ACC112 (cell line): ENCODE measurements around the gene BAIAP2L2.
"Not testable (repeated sequence)": the region's sequence is repeated elsewhere in the genome, so short reads cannot be mapped to it uniquely, and the experiment has no call there.

Experiments
- H2AFZ ChIP-seq: fragments of 200-600 bp; sonication (generic); one replicate; pipeline ENCODE4 v1.6.0; 2017; ENCODE audit warnings: antibody characterized with exemption, low read length; ENCODE audit not compliant: unreplicated experiment
- H3K27ac ChIP-seq: fragments of 200-600 bp; sonication (generic); 2 replicates; pipeline ENCODE4 v1.5.1; 2014; ENCODE audit warnings: low read depth, mild to moderate bottlenecking, antibody characterized with exemption, low read length, moderate library complexity
- H3K27me3 ChIP-seq: fragments of 200-600 bp; sonication (generic); 2 replicates; pipeline ENCODE4 v1.6.1; 2014; ENCODE audit warnings: mild to moderate bottlenecking, antibody characterized with exemption, low read length, moderate library complexity, mixed read lengths; ENCODE audit not compliant: insufficient read depth
- H3K36me3 ChIP-seq: fragments of 200-600 bp; sonication (generic); 2 replicates; pipeline ENCODE4 v1.6.1; 2016; ENCODE audit warnings: mild to moderate bottlenecking, antibody characterized with exemption, low read length, moderate library complexity, mixed read lengths; ENCODE audit not compliant: insufficient read depth
- H3K4me1 ChIP-seq: fragments of 200-600 bp; sonication (generic); one replicate; pipeline ENCODE4 v1.6.1; 2016; ENCODE audit warnings: low read length, mixed read lengths; ENCODE audit not compliant: insufficient read depth, unreplicated experiment, control insufficient read depth
- H3K4me3 ChIP-seq: fragments of 200-600 bp; sonication (generic); 2 replicates; pipeline ENCODE4 v1.5.1; 2014; ENCODE audit warnings: mild to moderate bottlenecking, low read depth, low read length
- H3K79me2 ChIP-seq: fragments of 200-600 bp; sonication (generic); one replicate; pipeline ENCODE4 v1.6.0; 2016; ENCODE audit warnings: low read length; ENCODE audit not compliant: control insufficient read depth, unreplicated experiment, insufficient read depth

Gene BAIAP2L2, protein sequence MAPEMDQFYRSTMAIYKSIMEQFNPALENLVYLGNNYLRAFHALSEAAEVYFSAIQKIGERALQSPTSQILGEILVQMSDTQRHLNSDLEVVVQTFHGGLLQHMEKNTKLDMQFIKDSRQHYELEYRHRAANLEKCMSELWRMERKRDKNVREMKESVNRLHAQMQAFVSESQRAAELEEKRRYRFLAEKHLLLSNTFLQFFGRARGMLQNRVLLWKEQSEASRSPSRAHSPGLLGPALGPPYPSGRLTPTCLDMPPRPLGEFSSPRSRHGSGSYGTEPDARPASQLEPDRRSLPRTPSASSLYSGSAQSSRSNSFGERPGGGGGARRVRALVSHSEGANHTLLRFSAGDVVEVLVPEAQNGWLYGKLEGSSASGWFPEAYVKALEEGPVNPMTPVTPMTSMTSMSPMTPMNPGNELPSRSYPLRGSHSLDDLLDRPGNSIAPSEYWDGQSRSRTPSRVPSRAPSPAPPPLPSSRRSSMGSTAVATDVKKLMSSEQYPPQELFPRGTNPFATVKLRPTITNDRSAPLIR

DNA sequence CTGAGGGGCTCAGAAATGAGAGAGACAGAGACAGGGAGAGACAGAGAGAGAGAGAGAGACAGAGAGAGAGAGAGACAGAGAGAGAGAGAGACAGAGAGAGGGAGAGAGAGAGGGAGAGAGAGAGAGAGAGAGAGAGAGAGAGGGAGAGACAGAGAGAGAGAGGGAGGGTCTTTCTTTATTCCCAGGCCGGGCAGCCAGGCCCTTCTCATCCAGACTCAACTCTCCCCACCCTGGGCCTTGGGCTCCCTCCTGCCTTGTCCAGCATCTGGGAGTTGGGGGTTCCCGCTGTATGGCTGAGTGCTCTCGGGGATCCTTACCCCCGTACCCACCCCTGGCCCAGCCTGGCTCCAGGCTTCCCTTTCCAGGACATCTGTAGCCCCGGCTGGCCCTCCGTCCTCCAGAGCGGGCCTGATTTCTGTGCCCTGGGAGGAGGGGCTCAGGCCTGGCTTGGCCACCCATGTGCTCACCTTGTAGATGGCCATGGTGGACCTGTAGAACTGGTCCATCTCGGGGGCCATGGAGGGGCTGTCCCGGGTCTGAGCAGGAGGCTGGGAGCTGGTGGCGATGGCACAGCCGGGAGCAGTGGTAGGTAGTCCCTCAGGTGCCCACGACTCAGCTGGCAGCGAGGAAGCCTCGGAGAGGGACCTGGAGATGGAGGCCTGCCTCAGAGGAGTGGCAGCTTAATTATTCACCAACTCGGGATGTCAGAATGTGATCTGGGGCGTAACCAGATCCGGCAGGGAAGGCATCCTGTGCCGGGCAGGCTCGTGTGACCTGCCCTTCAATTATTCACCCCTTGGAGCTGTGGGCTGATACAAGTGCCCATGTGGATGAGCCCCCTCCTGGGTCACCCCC lies at the start of gene BAIAP2L2:
BAIAP2L2 (minus strand) TSS at position 677 of the 855 bp plus-strand sequence; CDS start at position 518, 159 bp downstream.
- Histone ChIP-seq H3K4me1 (no peaks in the 10 kb centered on the region), H3K27ac (no peak within 1 kb of the TSS), H3K36me3 (no peaks in the 10 kb centered on the region), H2AFZ (no peak within 1 kb of the TSS), H3K27me3 (no peaks in the 10 kb centered on the region), H3K4me3 (no peak within 1 kb of the TSS), H3K79me2 (no peaks in the 10 kb centered on the region)

DNA sequence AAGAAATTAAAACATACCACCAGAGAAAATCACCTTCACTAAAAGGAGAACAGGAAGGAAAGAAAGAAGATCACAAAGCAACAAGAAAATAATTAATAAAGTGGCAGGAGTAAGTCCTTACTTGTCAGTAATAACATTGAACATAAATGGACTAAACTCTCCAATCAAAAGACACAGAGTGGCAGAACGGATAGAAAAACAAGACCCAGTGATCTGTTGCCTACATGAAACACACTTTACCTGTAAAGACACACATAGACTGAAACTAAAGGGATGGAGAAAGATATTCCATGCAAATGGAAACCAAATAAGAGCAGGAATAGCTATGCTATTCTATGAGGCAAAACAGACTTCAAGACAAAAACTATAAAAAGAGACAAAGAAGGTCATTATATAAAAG lies 45.2 kb upstream of the BAIAP2L2 start:
- H3K36me3 ChIP-seq: no peaks in the 10 kb centered on the region
- no peaks in the 10 kb centered on the region for H3K79me2 ChIP-seq
- no peak overlapping the region for H3K27ac ChIP-seq
- no peaks in the 10 kb centered on the region for H3K4me1 ChIP-seq
- H3K27me3 ChIP-seq: no peaks in the 10 kb centered on the region
- H3K4me3 ChIP-seq: no peak overlapping the region
- H2AFZ ChIP-seq: no peak overlapping the region

DNA sequence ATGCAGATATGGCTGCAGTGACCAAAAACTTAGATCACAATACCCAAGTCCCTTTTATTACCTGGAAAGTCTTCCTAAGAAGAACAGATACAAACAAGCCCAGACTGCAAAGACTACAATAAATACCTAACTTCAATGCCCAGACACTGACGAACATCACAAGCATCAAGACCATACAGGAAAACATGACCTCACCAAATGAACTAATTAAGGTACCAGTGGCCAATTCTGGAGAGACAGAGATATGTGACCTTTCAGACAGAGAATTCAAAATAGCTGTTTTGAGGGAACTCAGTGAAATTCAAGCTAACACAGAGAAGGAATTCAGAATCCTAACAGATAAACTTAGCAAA lies 44.1 kb upstream of the BAIAP2L2 start:
- not testable (repeated sequence) for H3K27ac ChIP-seq, H3K79me2 ChIP-seq, H2AFZ ChIP-seq, H3K27me3 ChIP-seq, H3K36me3 ChIP-seq, H3K4me1 ChIP-seq, H3K4me3 ChIP-seq

DNA sequence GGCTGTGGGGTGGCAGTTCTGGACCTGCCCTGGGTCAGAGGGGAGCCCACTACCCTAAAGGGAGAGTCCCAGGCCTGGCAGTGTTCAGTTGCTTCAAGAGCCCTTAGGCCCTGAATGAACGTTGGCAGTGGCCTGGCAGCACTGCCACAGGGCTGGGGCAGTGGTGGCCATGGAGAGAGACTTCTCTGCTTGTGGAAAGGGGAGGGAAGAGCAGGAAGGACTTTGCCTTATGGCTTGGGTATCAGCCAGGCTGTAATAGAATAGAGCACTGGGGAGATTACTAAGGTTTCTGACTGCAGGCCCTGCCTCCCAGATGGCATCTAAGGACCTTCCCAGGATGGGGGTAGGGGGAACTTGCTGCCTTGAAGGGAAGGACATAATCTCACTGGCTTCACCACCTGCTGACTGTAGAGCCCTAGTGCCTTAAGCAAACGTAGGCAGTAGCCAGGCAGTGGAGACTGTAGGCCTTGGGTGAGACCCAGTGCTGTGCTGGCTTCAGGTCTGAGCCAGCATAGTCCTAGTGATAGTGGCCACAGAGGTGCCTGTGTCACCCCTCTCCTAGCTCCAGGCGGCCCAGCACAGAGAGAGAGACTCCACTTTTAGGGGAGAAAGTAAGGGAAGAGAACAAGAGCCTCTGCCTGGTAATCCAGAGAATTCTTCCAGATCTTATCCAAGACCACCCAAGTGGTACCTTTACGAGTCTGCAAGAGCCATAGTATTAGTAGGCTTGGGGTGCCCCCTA lies 43.5 kb upstream of the BAIAP2L2 start:
- no peaks in the 10 kb centered on the region for H3K36me3 ChIP-seq
- H3K27ac ChIP-seq: no peak overlapping the region

DNA sequence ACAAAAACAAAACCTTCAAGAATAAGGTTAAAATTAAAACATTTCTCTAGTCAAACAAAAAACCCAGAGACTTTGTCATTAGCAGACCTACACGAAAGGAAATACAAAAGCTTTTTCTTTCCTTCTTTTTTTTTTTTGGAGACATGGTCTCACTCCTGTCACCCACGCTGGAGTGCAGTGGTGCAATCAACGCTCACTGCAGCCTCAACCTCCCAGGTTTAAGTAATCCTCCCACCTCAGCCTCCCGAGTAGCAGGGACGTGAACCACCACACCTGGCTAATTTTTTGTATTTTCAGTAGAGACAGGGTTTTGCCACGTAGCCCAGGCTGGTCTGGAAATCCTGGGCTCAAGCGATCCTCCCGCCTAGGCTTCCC lies 40.6 kb upstream of the BAIAP2L2 start:
- H3K4me1 ChIP-seq: peaks cover 4% of the 10 kb centered on the region
- H3K79me2 ChIP-seq: no peaks in the 10 kb centered on the region
- H2AFZ ChIP-seq: no peak overlapping the region
- no peak overlapping the region for H3K27ac ChIP-seq
- H3K36me3 ChIP-seq: no peaks in the 10 kb centered on the region
- H3K4me3 ChIP-seq: no peak overlapping the region
- no peaks in the 10 kb centered on the region for H3K27me3 ChIP-seq

More for the DNA sequence above, 43.5 kb upstream of the BAIAP2L2 start:
- Histone ChIP-seq H2AFZ (no peak overlapping the region), H3K4me3 (no peak overlapping the region), H3K4me1 (no peaks in the 10 kb centered on the region), H3K79me2 (no peaks in the 10 kb centered on the region), H3K27me3 (no peaks in the 10 kb centered on the region)

DNA sequence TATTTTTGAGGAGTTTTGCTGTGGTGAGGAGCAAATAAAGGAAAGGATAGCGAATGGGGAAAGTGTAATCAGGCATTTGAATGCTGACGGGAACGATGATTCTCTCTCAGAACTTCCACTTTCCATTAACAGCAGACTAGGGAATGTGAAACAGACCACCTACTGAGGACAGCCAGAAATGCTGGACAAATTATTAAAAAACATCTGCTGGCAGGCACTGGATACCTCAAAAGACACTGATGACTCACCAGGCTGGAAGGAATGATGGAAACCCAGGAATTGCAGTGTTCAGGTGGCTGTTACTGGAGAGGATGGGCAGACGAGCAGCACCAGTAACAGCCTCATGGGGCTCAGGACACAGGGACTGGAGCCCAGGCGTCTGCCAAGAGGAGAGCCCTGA lies 37.8 kb upstream of the BAIAP2L2 start:
- H3K27ac ChIP-seq: no peak overlapping the region
- no peak overlapping the region for H2AFZ ChIP-seq
- no peaks in the 10 kb centered on the region for H3K79me2 ChIP-seq
- H3K36me3 ChIP-seq: no peaks in the 10 kb centered on the region
- no peak overlapping the region for H3K4me3 ChIP-seq
- H3K4me1 ChIP-seq: peaks cover 9% of the 10 kb centered on the region
- H3K27me3 ChIP-seq: no peaks in the 10 kb centered on the region

DNA sequence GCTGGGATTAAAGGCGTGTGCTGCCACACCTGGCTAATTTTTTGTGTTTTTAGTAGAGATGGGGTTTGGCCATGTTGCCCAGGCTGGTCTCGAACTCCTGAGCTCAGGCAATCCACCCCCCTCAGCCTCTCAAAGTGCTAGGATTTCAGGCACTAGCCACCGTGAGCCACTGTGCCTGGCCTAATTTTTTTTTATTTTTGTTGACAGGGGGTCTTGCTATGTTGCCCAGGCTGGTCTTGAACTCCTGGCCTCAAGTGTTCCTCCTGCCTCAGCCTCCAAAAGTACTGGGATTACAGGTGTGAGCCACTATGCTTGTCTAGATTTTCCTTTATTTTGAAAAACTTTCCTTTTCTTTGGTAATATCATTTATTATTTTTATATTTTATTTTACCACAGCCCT lies 35.7 kb upstream of the BAIAP2L2 start:
- H3K4me3 ChIP-seq, H2AFZ ChIP-seq, H3K36me3 ChIP-seq, H3K79me2 ChIP-seq, H3K27ac ChIP-seq, H3K27me3 ChIP-seq, H3K4me1 ChIP-seq: not testable (repeated sequence)

DNA sequence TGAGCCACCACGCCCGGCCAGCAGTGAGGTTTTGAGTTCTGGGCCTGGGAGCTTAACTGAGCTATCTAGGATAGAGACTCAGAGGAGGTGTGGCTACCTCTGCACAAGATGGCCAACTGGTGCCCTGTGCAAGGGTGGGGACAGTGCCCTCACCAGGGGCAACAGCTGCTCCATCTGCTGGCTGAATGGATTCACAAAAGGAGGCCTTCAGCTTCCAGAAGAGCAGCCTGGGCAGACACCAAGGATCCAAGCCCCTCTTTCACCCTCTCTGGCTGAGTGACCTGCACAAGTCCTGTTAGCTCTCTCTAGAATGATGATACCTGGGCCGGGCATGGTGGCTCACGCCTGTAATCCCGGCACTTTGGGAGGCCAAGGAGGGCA lies 33.5 kb upstream of the BAIAP2L2 start:
- H2AFZ ChIP-seq: no peak overlapping the region
- no peaks in the 10 kb centered on the region for H3K36me3 ChIP-seq
- H3K4me3 ChIP-seq: no peak overlapping the region
- H3K79me2 ChIP-seq: no peaks in the 10 kb centered on the region
- H3K27me3 ChIP-seq: no peaks in the 10 kb centered on the region
- peaks cover 9% of the 10 kb centered on the region for H3K4me1 ChIP-seq
- H3K27ac ChIP-seq: no peak overlapping the region

DNA sequence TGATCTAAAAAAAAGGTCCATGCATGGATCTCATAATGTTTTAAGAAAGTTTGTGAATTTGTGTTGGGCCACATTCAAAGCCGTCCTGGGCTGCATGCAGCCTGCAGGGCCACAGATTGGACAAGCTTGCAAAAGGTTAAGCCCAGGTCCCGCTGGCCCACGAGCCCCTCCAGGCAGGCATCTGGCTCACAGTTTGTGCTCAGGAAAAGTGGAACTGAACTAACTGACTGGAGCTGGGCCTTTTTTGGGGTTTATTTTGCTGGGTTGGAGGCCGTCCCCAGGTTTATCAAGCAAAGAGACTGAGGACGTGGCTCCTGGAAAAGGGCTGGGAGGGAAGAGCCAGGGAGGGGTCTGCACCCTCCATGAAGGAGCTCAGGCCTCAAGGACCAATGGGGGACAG lies 32.1 kb upstream of the BAIAP2L2 start:
- no peaks in the 10 kb centered on the region for H3K27me3 ChIP-seq
- no peaks in the 10 kb centered on the region for H3K36me3 ChIP-seq
- peaks cover 5% of the 10 kb centered on the region for H3K4me1 ChIP-seq
- H2AFZ ChIP-seq: no peak overlapping the region
- H3K27ac ChIP-seq: no peak overlapping the region
- H3K4me3 ChIP-seq: no peak overlapping the region
- no peaks in the 10 kb centered on the region for H3K79me2 ChIP-seq

DNA sequence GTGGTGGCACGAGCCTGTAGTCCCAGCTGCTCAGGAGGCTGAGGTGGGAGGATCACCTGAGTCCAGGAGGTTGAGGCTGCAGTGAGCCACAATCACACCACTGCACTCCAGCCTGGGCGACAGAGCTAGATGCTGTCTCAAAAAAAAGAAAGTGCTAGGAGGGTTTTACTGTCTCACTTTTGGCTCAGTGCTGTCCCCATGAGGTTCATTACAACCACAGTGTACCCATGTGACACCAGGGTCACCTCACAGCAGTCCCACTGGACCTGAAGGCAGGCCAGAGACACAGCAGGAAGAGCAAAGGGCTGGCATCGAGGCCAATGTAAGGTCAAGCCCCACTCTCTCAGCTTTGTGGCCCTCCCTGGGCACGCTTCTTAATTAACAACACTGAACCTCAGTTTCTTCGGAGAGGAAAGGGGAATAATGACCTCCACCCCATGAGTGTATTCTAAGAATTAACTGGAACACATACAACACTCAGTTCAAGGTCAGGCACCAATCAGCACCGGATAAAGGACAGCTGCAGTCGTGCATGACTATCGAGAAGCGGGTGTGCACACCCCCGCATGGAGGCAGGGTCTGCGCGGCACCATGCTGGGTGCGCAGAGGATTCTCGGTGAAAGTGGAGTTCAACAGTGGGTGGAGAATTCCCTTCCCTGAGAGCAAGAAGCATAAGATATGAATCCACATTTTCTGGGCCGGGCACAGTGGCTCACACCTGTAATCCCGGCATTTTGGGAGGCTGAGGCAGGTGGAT lies 30.9 kb upstream of the BAIAP2L2 start:
- Histone ChIP-seq H3K4me1 (peaks cover 5% of the 10 kb centered on the region), H3K27me3 (no peaks in the 10 kb centered on the region), H3K4me3 (no peak overlapping the region), H3K36me3 (no peaks in the 10 kb centered on the region), H3K27ac (no peak overlapping the region), H2AFZ (no peak overlapping the region), H3K79me2 (no peaks in the 10 kb centered on the region)
